A673 (cell line): ENCODE results near the gene UST. TPM values are rescaled to one million over a fixed set of nuclear protein-coding genes. Genes with fewer than 3 reads are reported as not detected.

Source experiments
- BruUV-seq: library from RNA; stranded (reverse); fragments of 400-500 nt; replicated peaks from 2 replicates; lab custom pipeline; 2021; lab: Mats Ljungman, UMichigan
- CTCF ChIA-PET: fragments of 300-600 bp; sonication (Branson Sonifier 250); formaldehyde crosslinking; loops from one replicate; lab custom pipeline; 2022; ENCODE audit warnings: antibody characterized with exemption; lab: Charles Lee
- POLR2A ChIA-PET: fragments of 300-600 bp; sonication (Branson Sonifier 250); formaldehyde crosslinking; loops from one replicate; lab custom pipeline; 2022; ENCODE audit warnings: antibody characterized with exemption; ENCODE audit not compliant: low non-redundant PET; lab: Charles Lee
- DNase-seq: peaks from one replicate; pipeline ENCODE4 v3.0.0-alpha.2; 2015; ENCODE audit warnings: low spot score
- H3K27ac ChIP-seq: fragments of 200-600 bp; sonication (generic); 2 replicates; pipeline ENCODE4 v1.5.1; 2016; ENCODE audit warnings: mixed run types, low read depth, mild to moderate bottlenecking, mixed read lengths, antibody characterized with exemption, low read length; ENCODE audit not compliant: poor library complexity, severe bottlenecking
- H3K27me3 ChIP-seq: fragments of 200-600 bp; sonication (generic); replicated peaks from 2 replicates; pipeline ENCODE4 v1.6.1; 2017; ENCODE audit warnings: mixed run types, low read depth, mild to moderate bottlenecking, mixed read lengths, antibody characterized with exemption, low read length; ENCODE audit not compliant: insufficient read depth, poor library complexity
- H3K36me3 ChIP-seq: fragments of 200-600 bp; sonication (generic); 2 replicates; pipeline ENCODE4 v1.6.1; 2016; ENCODE audit warnings: mixed run types, mild to moderate bottlenecking, mixed read lengths, antibody characterized with exemption, low read length; ENCODE audit not compliant: insufficient read depth, poor library complexity, severe bottlenecking
- H3K4me1 ChIP-seq: fragments of 200-600 bp; sonication (generic); 2 replicates; pipeline ENCODE4 v1.6.1; 2017; ENCODE audit warnings: mixed run types, mild to moderate bottlenecking, mixed read lengths, antibody characterized with exemption, low read length; ENCODE audit not compliant: insufficient read depth, poor library complexity, severe bottlenecking
- H3K4me3 ChIP-seq: fragments of 200-600 bp; sonication (generic); 2 replicates; pipeline ENCODE4 v1.5.1; 2016; ENCODE audit warnings: low read depth, mixed run types, mild to moderate bottlenecking, mixed read lengths, low read length; ENCODE audit not compliant: poor library complexity, severe bottlenecking
- H3K9me3 ChIP-seq: fragments of 200-600 bp; sonication (generic); 2 replicates; pipeline ENCODE4 v1.6.1; 2016; ENCODE audit warnings: mixed run types, low read depth, mild to moderate bottlenecking, mixed read lengths, antibody characterized with exemption, low read length; ENCODE audit not compliant: poor library complexity, severe bottlenecking
- EZH2 ChIP-seq: fragments of 200-600 bp; sonication (generic); IDR thresholded peaks from 2 replicates; pipeline ENCODE4 v1.6.1; 2017; ENCODE audit warnings: borderline replicate concordance, low read depth, mild to moderate bottlenecking, mixed read lengths, antibody characterized with exemption, low read length; ENCODE audit not compliant: poor library complexity, severe bottlenecking
- intact Hi-C: fragments of 100-400 bp; cut with micrococcal nuclease; formaldehyde crosslinking; loops from one replicate; pipeline ENCODE4 v1.10.0; 2022; ENCODE audit not compliant: unreplicated experiment
- total RNA-seq: library from RNA; stranded (reverse); gene quantifications from 2 replicates; pipeline ENCODE4 v1.2.3, GENCODE V29; 2021
- TF ChIP-seq, protein P1 (sequence below): fragments of 300-800, 200-600 bp; sonication (generic); conservative IDR thresholded peaks from 2 replicates; pipeline ENCODE4 v1.5.1; 2017; ENCODE audit warnings: low read depth, mild to moderate bottlenecking, antibody characterized with exemption, low read length, moderate library complexity, mixed read lengths

Gene UST
- total RNA-seq, 1 experiment from 2014 or later = 1.5 TPM

GRCh38 chr6:148819852-148820251 lies 73.0 kb downstream of the UST start:
- CTCF ChIA-PET = no interaction called here
- DNase-seq = no peak
- peaks cover 2% of the 10 kb centered on the region for H3K9me3 ChIP-seq
- no peak overlapping the region for H3K4me3 ChIP-seq
- POLR2A ChIA-PET = no interaction called here
- H3K27me3 ChIP-seq = no peaks in the 10 kb centered on the region
- no peaks in the 10 kb centered on the region for H3K4me1 ChIP-seq
- TF ChIP-seq, protein P1, sequence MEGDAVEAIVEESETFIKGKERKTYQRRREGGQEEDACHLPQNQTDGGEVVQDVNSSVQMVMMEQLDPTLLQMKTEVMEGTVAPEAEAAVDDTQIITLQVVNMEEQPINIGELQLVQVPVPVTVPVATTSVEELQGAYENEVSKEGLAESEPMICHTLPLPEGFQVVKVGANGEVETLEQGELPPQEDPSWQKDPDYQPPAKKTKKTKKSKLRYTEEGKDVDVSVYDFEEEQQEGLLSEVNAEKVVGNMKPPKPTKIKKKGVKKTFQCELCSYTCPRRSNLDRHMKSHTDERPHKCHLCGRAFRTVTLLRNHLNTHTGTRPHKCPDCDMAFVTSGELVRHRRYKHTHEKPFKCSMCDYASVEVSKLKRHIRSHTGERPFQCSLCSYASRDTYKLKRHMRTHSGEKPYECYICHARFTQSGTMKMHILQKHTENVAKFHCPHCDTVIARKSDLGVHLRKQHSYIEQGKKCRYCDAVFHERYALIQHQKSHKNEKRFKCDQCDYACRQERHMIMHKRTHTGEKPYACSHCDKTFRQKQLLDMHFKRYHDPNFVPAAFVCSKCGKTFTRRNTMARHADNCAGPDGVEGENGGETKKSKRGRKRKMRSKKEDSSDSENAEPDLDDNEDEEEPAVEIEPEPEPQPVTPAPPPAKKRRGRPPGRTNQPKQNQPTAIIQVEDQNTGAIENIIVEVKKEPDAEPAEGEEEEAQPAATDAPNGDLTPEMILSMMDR = no peak
- no peak for TF ChIP-seq EZH2
- BruUV-seq = no TSS peak
- intact Hi-C loops = no loop called here
- H3K27ac ChIP-seq = no peak overlapping the region
- no peaks in the 10 kb centered on the region for H3K36me3 ChIP-seq

- ChIA-PET POLR2A (no interaction called here), CTCF (no interaction called here)
- no TSS peak for BruUV-seq
Observed at GRCh38 chr6:148822819-148823218, 76.0 kb downstream of the UST start.

DNA sequence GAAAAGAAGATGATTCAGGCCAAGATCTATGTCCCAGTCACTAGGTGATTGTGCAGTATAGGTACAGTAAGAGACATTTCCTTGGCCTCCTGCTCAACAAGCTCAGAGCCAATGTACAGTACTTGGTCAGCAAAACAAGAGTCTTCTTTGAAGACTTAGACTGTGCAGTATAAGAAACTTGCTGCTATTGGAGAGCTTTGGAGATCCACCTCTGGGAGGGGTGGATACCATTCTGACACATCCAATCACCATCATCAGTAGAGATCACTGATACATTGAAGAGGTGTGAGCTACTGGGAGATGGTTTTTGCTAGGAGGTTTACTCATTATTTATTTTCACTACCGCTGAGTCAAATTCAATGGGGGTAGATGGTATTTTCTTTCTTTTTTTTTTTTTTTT lies 77.5 kb downstream of the UST start:
- TF ChIP-seq, protein P1 = no peak
- TF ChIP-seq EZH2 = no peak
- H3K27me3 ChIP-seq = no peaks in the 10 kb centered on the region
- H3K4me3 ChIP-seq = no peak overlapping the region
- H3K9me3 ChIP-seq = no peaks in the 10 kb centered on the region
- no peak overlapping the region for H3K27ac ChIP-seq
- ChIA-PET POLR2A (no interaction called here), CTCF (no interaction called here)
- H3K4me1 ChIP-seq = no peaks in the 10 kb centered on the region
- BruUV-seq = no TSS peak
- DNase-seq = no peak
- intact Hi-C loops = no loop called here
- no peaks in the 10 kb centered on the region for H3K36me3 ChIP-seq

More at GRCh38 chr6:148822819-148823218, 76.0 kb downstream of the UST start:
- H3K36me3 ChIP-seq = no peaks in the 10 kb centered on the region
- no peak for DNase-seq
- TF ChIP-seq, protein P1 = no peak
- TF ChIP-seq EZH2 = no peak
- H3K27ac ChIP-seq = no peak overlapping the region
- H3K4me3 ChIP-seq = no peak overlapping the region
- no peaks in the 10 kb centered on the region for H3K4me1 ChIP-seq
- H3K27me3 ChIP-seq = no peaks in the 10 kb centered on the region
- no peaks in the 10 kb centered on the region for H3K9me3 ChIP-seq
- intact Hi-C loops = no loop called here
